Skeletal muscle tissue (tissue), 4 donors: ENCODE results near the gene CHAT. TPM values are rescaled to one million over a fixed set of nuclear protein-coding genes. Genes with fewer than 3 reads are reported as not detected.

Source experiments
- H3K27ac ChIP-seq: one replicate; pipeline ENCODE4 v1.7.0; 2013; ENCODE audit warnings: mild to moderate bottlenecking, low read depth, low read length, inconsistent platforms
- H3K27me3 ChIP-seq, 3 donors: one replicate each; pipeline ENCODE4 v1.7.0; 2013; ENCODE audit warnings: low read length in 3 of 3; ENCODE audit not compliant: control insufficient read depth in 3 of 3, insufficient read depth in 3 of 3
- H3K36me3 ChIP-seq, 3 donors: one replicate each; pipeline ENCODE4 v1.7.0; 2013; ENCODE audit warnings: low read length in 3 of 3; ENCODE audit not compliant: control insufficient read depth in 3 of 3, insufficient read depth in 3 of 3
- H3K4me1 ChIP-seq, 3 donors: one replicate each; pipeline ENCODE4 v1.7.0; 2013; ENCODE audit warnings: low read length in 3 of 3, mild to moderate bottlenecking in 3 of 3; ENCODE audit not compliant: control insufficient read depth in 3 of 3, insufficient read depth in 3 of 3
- H3K4me3 ChIP-seq, 3 donors: one replicate each; pipeline ENCODE4 v1.7.0; 2013; ENCODE audit warnings: low read length in 3 of 3
- H3K9ac ChIP-seq, 3 donors: one replicate each; pipeline ENCODE4 v1.7.0; 2013; ENCODE audit warnings: low read length in 3 of 3, mild to moderate bottlenecking in 3 of 3, moderate library complexity in 2 of 3, low read depth in 1 of 3
- H3K9me3 ChIP-seq, 3 donors: one replicate each; pipeline ENCODE4 v1.7.0; 2013; ENCODE audit warnings: low read length in 3 of 3; ENCODE audit not compliant: control insufficient read depth in 3 of 3
- total RNA-seq: library from RNA; depleted of rRNA; stranded (reverse); fragments of >200 nt; gene quantifications from one replicate; pipeline ENCODE4 v1.2.3, GENCODE V29; 2014
- donor health status: Osteomylitis.

CHAT gene
- total RNA-seq, 1 donor from 2014 or later, result not detected

DNA sequence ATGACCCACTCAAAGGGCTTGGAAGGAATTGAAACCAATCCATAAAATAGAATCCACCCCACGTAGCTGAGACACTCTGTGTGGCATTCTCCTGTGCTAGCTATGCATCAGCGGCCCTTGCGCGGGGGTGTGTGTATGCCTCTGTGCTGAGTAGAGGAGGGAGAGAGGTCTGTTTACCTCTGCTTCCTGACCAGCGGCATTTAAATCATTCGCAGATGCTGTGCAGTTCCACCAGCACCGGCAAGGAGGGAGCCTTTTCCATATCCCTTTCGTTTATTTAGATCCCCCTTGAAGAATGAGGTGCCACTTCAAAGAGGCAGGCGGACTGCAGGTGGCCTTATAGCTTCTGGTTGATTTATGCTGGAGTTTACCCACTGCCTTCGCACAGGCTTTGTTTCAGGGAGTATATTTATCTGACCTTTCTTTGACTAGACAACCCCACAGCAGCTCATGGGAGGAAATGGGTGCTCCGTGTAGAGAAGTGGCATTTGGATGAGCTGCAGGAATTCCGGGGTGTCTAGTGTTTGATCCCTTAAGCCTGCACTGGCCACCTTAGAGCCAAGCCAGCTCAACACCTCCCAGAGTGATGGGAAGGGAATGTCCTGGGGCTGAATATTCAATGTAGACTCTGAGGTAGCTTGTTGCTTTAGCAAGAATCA, 77.0 kb downstream of the CHAT start:
- no peak overlapping the region for H3K4me3 ChIP-seq
- H3K9ac ChIP-seq, result no peak overlapping the region
- peaks cover 0 to 6% (median 1%) of the 10 kb centered on the region in 3 donors for H3K9me3 ChIP-seq
- no peaks in the 10 kb centered on the region for H3K36me3 ChIP-seq
- H3K27me3 ChIP-seq, result peaks cover 27 to 40% (median 29%) of the 10 kb centered on the region in 3 donors
- no peak overlapping the region for H3K27ac ChIP-seq
- H3K4me1 ChIP-seq, result no peaks in the 10 kb centered on the region

DNA sequence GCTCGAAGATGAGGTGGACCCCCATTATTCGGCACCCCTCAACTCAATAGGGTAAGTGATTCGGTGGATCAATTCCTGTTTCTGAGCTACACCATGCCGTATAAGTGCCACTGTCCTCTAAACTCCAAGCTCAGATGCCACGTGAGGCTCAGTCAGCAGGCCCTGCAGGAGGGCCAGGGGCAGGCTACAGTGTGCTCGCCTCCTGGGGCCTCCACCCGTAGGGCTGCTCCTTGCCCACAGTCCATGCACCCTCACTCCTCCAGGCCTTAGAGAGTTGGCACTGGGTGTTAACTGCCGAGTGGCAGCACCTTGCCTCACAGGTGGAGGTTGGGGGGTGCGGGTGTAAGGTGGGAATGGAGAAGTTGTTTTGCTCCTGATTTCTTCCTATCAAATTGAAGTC, 77.8 kb downstream of the CHAT start:
- no peak overlapping the region for H3K4me3 ChIP-seq
- H3K36me3 ChIP-seq, result no peaks in the 10 kb centered on the region
- no peaks in the 10 kb centered on the region for H3K4me1 ChIP-seq
- H3K27ac ChIP-seq, result no peak overlapping the region
- H3K9ac ChIP-seq, result no peak overlapping the region
- peaks cover 27 to 40% (median 29%) of the 10 kb centered on the region in 3 donors for H3K27me3 ChIP-seq
- peaks cover 0 to 6% (median 0%) of the 10 kb centered on the region in 3 donors for H3K9me3 ChIP-seq

DNA sequence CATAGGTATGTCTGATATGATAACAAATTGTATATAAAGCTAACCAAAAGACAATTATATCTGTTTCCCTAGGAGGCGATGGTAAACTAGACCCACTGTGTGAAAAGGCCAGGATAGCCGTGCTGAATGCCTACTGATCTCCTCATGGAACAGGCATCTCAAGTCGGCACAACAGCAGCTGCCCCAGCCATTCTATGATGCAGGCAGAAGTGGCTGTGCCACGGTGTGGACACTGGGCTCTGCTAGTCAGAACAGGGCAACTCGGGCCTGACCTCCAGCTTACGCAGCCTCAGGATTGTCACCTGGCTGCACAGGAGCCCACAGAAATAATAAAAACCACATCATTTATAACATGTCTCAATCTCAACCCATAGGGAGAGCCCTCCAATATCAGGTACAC, 80.6 kb downstream of the CHAT start:
- peaks cover 0 to 6% (median 0%) of the 10 kb centered on the region in 3 donors for H3K9me3 ChIP-seq
- no peak overlapping the region for H3K27ac ChIP-seq
- no peaks in the 10 kb centered on the region for H3K36me3 ChIP-seq
- H3K27me3 ChIP-seq, result peaks cover 9 to 28% (median 19%) of the 10 kb centered on the region in 3 donors
- no peaks in the 10 kb centered on the region for H3K4me1 ChIP-seq
- H3K9ac ChIP-seq, result no peak overlapping the region
- H3K4me3 ChIP-seq, result no peak overlapping the region

DNA sequence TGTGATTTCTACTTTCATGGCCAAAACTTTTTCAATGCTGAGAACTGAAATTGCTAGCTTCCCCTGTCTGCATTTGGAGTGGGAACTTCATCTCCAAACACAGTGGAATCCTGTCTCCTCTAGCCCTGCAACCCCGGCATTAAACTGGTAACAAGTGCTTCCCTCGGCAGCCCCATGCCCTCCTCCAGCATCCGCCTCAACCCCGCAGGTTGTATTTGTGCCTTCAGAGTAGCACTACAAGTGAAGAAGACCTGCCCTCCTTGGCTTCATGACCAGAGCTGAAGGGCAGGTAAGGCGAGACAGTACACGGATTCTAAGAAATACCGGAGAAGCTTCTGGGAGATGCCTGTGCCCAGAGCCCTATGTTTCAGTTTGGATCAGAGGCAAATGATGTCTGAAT, 82.5 kb downstream of the CHAT start:
- H3K9me3 ChIP-seq, result peaks cover 0 to 6% (median 0%) of the 10 kb centered on the region in 3 donors
- H3K9ac ChIP-seq, result no peak overlapping the region
- no peaks in the 10 kb centered on the region for H3K36me3 ChIP-seq
- no peak overlapping the region for H3K27ac ChIP-seq
- peaks cover 4 to 12% (median 9%) of the 10 kb centered on the region in 3 donors for H3K27me3 ChIP-seq
- H3K4me1 ChIP-seq, result no peaks in the 10 kb centered on the region
- H3K4me3 ChIP-seq, result no peak overlapping the region

DNA sequence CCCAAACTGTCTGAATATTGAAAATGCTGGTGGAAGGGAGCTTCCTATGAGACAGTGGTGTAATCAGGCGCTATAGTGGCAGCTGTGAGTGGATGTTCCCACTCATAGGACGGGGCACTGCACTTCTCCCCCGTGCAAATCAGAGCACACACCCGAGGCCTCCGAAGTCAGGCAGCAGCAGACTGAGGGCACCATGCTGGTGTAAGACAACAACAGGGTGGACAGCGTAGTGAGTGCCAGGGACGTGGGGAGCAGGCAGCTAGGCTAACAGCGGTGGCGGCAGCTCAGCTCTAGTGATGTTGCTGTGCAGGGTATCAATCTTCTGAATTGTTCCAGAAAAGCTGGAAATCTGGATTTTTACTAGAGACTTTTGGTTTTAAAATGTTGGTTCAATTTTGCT, 84.8 kb downstream of the CHAT start:
- Histone ChIP-seq H3K27me3 (peaks cover 2 to 4% (median 2%) of the 10 kb centered on the region in 3 donors), H3K36me3 (no peaks in the 10 kb centered on the region), H3K9ac (no peak overlapping the region)

DNA sequence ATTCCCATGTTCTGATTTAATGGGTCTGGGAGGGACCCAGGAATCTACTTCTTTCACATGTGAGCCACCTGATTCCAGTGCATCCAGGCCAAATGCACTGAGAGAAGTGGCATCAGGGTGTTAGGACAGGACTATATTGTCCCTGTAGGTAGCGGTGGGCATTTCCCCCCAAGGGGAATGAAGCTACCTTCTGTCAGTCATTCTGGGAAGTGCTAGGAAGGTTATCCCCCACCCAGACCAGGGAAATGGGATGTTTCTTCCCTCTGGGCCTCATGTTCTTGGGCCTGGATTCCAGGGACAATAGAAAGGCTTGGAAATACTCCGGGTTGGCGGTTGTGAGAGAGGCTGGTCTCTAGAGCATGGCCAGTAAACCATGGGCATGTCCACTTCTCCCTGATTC, 86.4 kb downstream of the CHAT start:
- no peak overlapping the region for H3K4me3 ChIP-seq
- H3K9ac ChIP-seq, result no peak overlapping the region
- H3K4me1 ChIP-seq, result no peaks in the 10 kb centered on the region
- no peaks in the 10 kb centered on the region for H3K9me3 ChIP-seq
- no peaks in the 10 kb centered on the region for H3K36me3 ChIP-seq
- H3K27me3 ChIP-seq, result peaks cover 0 to 2% (median 0%) of the 10 kb centered on the region in 3 donors
- H3K27ac ChIP-seq, result no peak overlapping the region

More for the DNA sequence above, 84.8 kb downstream of the CHAT start:
- no peak overlapping the region for H3K27ac ChIP-seq
- H3K9me3 ChIP-seq, result peaks cover 0 to 1% (median 0%) of the 10 kb centered on the region in 3 donors
- H3K4me1 ChIP-seq, result no peaks in the 10 kb centered on the region
- no peak overlapping the region for H3K4me3 ChIP-seq

DNA sequence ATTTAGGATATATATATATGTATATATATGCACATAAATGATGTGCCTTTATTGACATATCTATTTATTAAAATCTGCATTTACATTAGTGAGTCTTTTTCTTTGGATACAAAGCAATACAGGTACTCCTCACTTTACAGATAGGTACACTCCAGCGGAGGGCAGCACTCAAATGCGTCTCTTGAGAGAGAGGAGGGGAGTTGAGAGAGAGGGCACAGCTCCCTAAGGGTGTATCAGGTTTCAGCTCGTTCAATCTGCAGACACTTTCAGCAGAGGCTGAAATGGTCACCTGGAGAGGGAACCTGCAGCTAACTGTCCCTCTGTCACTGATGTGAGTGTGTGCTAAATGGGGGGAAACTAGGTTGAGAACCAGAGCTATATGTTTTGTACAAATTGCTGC, 87.2 kb downstream of the CHAT start:
- Histone ChIP-seq H3K4me3 (no peak overlapping the region), H3K36me3 (no peaks in the 10 kb centered on the region), H3K27me3 (peaks cover 0 to 2% (median 0%) of the 10 kb centered on the region in 3 donors), H3K27ac (no peak overlapping the region), H3K4me1 (no peaks in the 10 kb centered on the region), H3K9me3 (no peaks in the 10 kb centered on the region), H3K9ac (no peak overlapping the region)

DNA sequence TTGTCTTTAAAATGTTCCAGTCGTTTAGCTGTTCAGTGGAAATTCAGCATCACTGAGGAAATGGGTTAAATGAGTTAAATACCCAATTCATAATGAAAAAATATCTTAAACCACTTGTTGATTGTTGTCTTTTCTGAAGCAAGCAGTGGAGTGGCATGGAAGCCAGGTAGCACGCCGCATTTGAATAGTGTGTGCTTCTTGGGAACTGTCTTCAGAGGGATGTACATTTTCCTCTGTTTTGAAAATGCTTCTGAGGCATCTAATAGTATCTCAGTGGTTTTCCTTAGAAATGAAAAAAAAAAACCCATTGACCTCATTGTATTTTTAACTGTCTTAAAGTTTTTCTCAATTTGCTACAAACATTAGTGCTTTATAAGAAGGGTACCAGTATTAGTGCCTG, 93.7 kb downstream of the CHAT start:
- Histone ChIP-seq H3K4me3 (no peak overlapping the region), H3K27ac (no peak overlapping the region), H3K4me1 (no peaks in the 10 kb centered on the region), H3K36me3 (no peaks in the 10 kb centered on the region), H3K9ac (no peak overlapping the region), H3K9me3 (no peaks in the 10 kb centered on the region), H3K27me3 (peaks cover 0 to 4% (median 3%) of the 10 kb centered on the region in 3 donors)

DNA sequence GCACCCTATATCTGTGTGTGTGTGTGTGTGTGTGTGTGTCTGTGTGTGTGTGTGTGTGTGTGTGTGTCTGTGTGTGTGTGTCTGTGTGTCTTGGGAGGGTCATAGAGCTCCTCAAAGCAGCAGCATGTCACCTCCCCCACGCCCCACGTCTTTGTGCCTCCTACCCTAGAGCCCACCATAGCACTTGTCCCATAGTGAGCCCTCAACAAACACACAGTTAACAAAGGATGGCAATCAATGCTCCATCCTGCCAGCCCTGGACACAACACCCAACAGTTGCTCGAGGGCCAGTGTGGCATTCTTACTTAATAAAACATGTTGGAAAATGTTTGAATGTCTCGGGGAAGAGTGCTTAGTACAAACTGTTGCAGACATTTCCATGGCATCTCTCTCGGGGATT, 96.1 kb downstream of the CHAT start:
- no peaks in the 10 kb centered on the region for H3K9me3 ChIP-seq
- no peaks in the 10 kb centered on the region for H3K4me1 ChIP-seq
- H3K27ac ChIP-seq, result no peak overlapping the region
- H3K4me3 ChIP-seq, result no peak overlapping the region
- H3K36me3 ChIP-seq, result no peaks in the 10 kb centered on the region
- H3K27me3 ChIP-seq, result peaks cover 0 to 4% (median 3%) of the 10 kb centered on the region in 3 donors
- no peak overlapping the region for H3K9ac ChIP-seq

DNA sequence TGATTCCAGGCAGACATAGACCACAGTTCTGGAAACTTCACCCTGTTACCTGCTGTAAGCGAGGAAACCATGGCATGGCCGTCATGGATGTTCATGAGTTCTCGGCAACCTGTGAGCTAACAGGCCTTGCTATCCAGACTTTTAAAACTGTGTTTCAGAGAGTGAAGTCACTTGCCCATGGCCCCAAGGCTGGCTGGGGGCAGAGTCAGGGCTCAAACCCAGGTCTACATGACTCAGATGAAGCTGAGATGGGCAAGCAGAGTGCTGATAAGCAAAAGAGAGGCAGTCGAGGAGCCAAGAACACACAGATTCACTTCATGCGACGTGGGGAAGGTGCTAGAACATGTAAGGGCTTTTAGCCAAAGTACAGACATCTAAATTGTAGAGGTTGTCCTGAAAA, 97.1 kb downstream of the CHAT start:
- no peaks in the 10 kb centered on the region for H3K4me1 ChIP-seq
- H3K27ac ChIP-seq, result no peak overlapping the region
- H3K27me3 ChIP-seq, result peaks cover 0 to 4% (median 3%) of the 10 kb centered on the region in 3 donors
- H3K9me3 ChIP-seq, result no peaks in the 10 kb centered on the region
- H3K4me3 ChIP-seq, result no peak overlapping the region
- H3K9ac ChIP-seq, result no peak overlapping the region
- H3K36me3 ChIP-seq, result no peaks in the 10 kb centered on the region
